Osteocyte (in vitro differentiated cells): Measurements from ENCODE around the gene KCNMB1. TPM values are rescaled to one million over a fixed set of nuclear protein-coding genes. Genes with fewer than 3 reads are reported as not detected.

Experiments
- DNase-seq: peaks from one replicate; pipeline ENCODE4 v3.0.0; 2021; ENCODE audit warnings: mixed read lengths; ENCODE audit not compliant: unreplicated experiment; ENCODE audit errors: extremely low spot score
- H3K27ac Mint-ChIP-seq: one replicate; pipeline ENCODE4 v1.8.0; 2021; ENCODE audit warnings: mild to moderate bottlenecking, mixed read lengths; ENCODE audit not compliant: unreplicated experiment
- H3K27me3 Mint-ChIP-seq: one replicate; pipeline ENCODE4 v1.8.0; 2021; ENCODE audit warnings: mixed read lengths; ENCODE audit not compliant: unreplicated experiment
- H3K36me3 Mint-ChIP-seq: one replicate; pipeline ENCODE4 v1.8.0; 2021; ENCODE audit warnings: mixed read lengths; ENCODE audit not compliant: unreplicated experiment
- H3K4me1 Mint-ChIP-seq: one replicate; pipeline ENCODE4 v1.8.0; 2021; ENCODE audit warnings: mixed read lengths; ENCODE audit not compliant: unreplicated experiment
- H3K4me3 Mint-ChIP-seq: one replicate; pipeline ENCODE4 v1.8.0; 2021; ENCODE audit warnings: mild to moderate bottlenecking, moderate library complexity, mixed read lengths; ENCODE audit not compliant: unreplicated experiment
- H3K9me3 Mint-ChIP-seq: one replicate; pipeline ENCODE4 v1.8.0; 2021; ENCODE audit warnings: mixed read lengths; ENCODE audit not compliant: unreplicated experiment
- total RNA-seq: library from RNA; stranded (reverse); gene quantifications from 2 replicates; pipeline ENCODE4 v1.2.1, GENCODE V29; 2021
- TF ChIP-seq, protein P1 (sequence below): fragments of 200-600 bp; sonication (generic); IDR thresholded peaks from 2 replicates; pipeline ENCODE4 v1.5.0; 2021; ENCODE audit warnings: antibody characterized with exemption, mild to moderate bottlenecking, moderate library complexity

The KCNMB1 gene
- total RNA-seq, 1 donor from 2014 or later = 3.5 TPM

DNA sequence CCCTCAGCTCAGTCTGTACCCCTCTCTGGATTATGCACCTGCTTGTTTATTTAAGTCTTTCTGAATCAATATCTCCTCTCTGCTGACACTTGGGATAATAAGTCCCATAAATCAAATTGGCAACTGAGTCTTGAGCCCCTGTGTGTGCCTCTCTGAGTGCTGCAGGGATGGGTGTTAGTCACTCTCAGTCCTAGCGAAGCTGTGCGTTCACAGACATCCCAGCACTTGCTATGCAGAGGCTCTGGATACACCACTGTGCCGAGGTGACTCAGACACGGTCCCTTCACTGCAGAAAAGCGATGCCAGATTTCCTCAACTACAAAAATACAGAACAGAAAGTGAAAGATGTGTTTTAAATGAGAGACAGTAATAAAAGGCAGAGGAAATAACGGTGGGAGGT lies 4.1 kb upstream of the KCNMB1 start:
- Mint-ChIP-seq H3K27ac (no peak overlapping the region), H3K4me1 (peaks cover 22% of the 10 kb centered on the region)
- TF ChIP-seq, protein P1, sequence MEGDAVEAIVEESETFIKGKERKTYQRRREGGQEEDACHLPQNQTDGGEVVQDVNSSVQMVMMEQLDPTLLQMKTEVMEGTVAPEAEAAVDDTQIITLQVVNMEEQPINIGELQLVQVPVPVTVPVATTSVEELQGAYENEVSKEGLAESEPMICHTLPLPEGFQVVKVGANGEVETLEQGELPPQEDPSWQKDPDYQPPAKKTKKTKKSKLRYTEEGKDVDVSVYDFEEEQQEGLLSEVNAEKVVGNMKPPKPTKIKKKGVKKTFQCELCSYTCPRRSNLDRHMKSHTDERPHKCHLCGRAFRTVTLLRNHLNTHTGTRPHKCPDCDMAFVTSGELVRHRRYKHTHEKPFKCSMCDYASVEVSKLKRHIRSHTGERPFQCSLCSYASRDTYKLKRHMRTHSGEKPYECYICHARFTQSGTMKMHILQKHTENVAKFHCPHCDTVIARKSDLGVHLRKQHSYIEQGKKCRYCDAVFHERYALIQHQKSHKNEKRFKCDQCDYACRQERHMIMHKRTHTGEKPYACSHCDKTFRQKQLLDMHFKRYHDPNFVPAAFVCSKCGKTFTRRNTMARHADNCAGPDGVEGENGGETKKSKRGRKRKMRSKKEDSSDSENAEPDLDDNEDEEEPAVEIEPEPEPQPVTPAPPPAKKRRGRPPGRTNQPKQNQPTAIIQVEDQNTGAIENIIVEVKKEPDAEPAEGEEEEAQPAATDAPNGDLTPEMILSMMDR = no peak

DNA sequence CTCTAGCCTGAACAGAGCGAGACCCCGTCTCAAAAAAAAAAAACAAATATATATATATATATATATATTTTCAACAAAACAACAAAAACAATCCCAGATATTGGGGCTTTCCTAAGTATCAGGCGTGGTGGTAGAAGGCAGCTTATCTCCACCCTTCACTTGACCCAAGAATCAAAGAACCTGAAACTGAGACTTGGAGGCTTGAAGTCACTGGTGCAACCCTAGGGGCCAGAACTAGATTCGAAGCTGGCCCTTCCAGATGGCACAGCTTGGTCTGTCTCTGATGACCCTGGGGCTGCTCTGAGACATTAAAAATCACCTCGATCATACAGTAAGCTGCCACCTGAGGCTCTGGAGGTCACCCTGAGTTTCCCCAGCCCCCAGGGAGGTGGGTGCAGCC lies 1.3 kb upstream of the KCNMB1 start:
- H3K27me3 Mint-ChIP-seq = peaks cover 18% of the 10 kb centered on the region
- H3K4me1 Mint-ChIP-seq = peaks cover 29% of the 10 kb centered on the region
- H3K4me3 Mint-ChIP-seq = no peak overlapping the region
- DNase-seq = no peak
- no peak overlapping the region for H3K27ac Mint-ChIP-seq
- H3K36me3 Mint-ChIP-seq = no peaks in the 10 kb centered on the region
- TF ChIP-seq, protein P1 = no peak
- H3K9me3 Mint-ChIP-seq = no peaks in the 10 kb centered on the region

More for the DNA sequence above, 4.1 kb upstream of the KCNMB1 start:
- no peak for DNase-seq
- Mint-ChIP-seq H3K36me3 (no peaks in the 10 kb centered on the region), H3K27me3 (peaks cover 42% of the 10 kb centered on the region), H3K4me3 (no peak overlapping the region), H3K9me3 (no peaks in the 10 kb centered on the region)

DNA sequence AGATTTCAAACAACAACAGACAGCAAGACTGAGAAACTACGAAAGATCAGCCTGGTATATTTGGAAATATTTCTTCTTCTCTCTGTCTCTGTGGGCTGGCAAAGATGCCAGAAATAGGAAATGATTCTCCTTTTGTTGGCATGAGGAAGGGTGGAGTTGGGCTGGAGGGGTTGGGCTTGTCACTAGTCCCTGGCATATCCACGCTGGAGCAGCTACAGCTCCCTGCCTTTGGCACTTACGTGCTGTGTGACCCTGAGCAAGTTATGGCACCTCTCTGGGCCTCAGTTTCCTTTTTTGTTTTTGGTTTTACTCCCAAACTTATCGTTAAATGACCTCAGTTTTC lies 354 bp upstream of the KCNMB1 start:
- TF ChIP-seq, protein P1 = no peak

DNA sequence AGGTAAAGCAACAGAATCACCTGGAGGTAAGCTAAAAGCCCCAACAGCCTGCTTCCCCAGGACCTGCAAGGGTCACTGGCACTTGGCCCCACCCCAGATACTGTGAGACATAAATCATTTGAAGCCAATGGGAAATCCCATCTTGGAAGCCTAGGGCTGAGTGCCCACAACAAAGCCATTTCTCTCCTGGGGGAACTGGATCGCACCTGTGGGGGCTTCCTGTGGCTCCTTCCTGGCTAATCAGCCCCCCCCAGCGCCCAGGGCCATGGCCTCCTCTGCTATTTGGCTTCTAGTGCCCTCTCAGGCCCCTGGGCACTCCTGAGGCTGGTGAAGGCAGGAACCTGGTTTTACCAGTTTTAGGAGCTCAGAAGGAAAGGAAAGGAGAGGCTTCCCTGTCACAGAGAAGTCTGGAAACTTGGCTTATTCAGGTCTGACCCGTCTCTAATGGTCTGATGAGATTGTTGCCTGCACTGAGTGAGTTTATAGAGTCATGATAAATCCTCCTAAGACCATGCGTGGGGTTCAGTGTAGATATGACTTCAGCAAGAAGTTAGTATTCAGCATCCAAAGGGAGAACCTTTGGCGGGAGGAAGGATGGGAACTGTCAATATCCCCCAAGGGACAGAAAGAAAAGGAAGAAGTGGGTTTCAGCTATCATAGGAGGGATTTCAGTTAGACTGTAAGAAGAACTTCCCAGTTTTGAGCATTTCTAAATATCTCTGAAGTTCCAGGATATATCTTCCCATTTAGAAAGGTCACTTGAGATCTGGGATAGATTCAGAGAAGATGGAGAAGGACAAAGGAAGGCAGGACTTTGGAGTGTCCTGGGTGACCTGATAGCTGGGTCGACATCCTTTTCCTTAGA lies 1.2 kb downstream of the KCNMB1 start:
- no peaks in the 10 kb centered on the region for H3K36me3 Mint-ChIP-seq

More for the DNA sequence above, 354 bp upstream of the KCNMB1 start:
- Mint-ChIP-seq H3K27me3 (peaks cover 12% of the 10 kb centered on the region), H3K36me3 (no peaks in the 10 kb centered on the region), H3K4me1 (peaks cover 29% of the 10 kb centered on the region), H3K4me3 (peak overlapping the region; percentile 67), H3K9me3 (no peaks in the 10 kb centered on the region), H3K27ac (peak overlapping the region; percentile 81)
- DNase-seq = no peak

More for the DNA sequence above, 1.2 kb downstream of the KCNMB1 start:
- peak overlapping the region; percentile 34 for H3K4me3 Mint-ChIP-seq
- H3K9me3 Mint-ChIP-seq = no peaks in the 10 kb centered on the region
- peaks cover 20% of the 10 kb centered on the region for H3K4me1 Mint-ChIP-seq
- peaks cover 5% of the 10 kb centered on the region for H3K27me3 Mint-ChIP-seq
- no peak overlapping the region for H3K27ac Mint-ChIP-seq
- TF ChIP-seq, protein P1 = no peak
- no peak for DNase-seq
